Natural killer cell (primary cell): ENCODE data around the gene SDF2L1. TPM values are rescaled to one million over a fixed set of nuclear protein-coding genes. Genes with fewer than 3 reads are reported as not detected.

Experiments used
- ATAC-seq, 3 donors: fragments of 150-1000 bp in 2 of 3; fragments of 200-7000 bp in 1 of 3; cut with Tn5 transposase; 1 replicate in 1 of 3; 2 replicates in 2 of 3; pipeline ENCODE4 v1.10.0; 2021; ENCODE audit warnings: mild to moderate bottlenecking in 2 of 3, moderate library complexity in 2 of 3
- DNase-seq, 2 donors: peaks; one replicate each; pipeline versions ENCODE4 v3.0.0 to v3.0.0-alpha.2; 2013 to 2021; ENCODE audit warnings: mixed read lengths in 1 of 2
- H3K27ac ChIP-seq: one replicate; pipeline ENCODE4 v1.5.1; 2013; ENCODE audit warnings: mild to moderate bottlenecking, low read length
- H3K27me3 ChIP-seq: one replicate; pipeline ENCODE4 v1.6.1; 2013; ENCODE audit warnings: low read length; ENCODE audit not compliant: control insufficient read depth, insufficient read depth
- H3K36me3 ChIP-seq: one replicate; pipeline ENCODE4 v1.6.1; 2013; ENCODE audit warnings: low read length; ENCODE audit not compliant: control insufficient read depth, insufficient read depth
- H3K4me1 ChIP-seq: one replicate; pipeline ENCODE4 v1.6.1; 2013; ENCODE audit warnings: low read length; ENCODE audit not compliant: control insufficient read depth, insufficient read depth
- H3K4me3 ChIP-seq: one replicate; pipeline ENCODE4 v1.5.1; 2013; ENCODE audit warnings: low read length
- H3K9me3 ChIP-seq: one replicate; pipeline ENCODE4 v1.6.1; 2013; ENCODE audit warnings: low read length; ENCODE audit not compliant: control insufficient read depth, insufficient read depth
- H3K27ac Mint-ChIP-seq, 2 donors: one replicate each; pipeline ENCODE4 v1.8.0; 2022; ENCODE audit warnings: mild to moderate bottlenecking in 2 of 2, mixed read lengths in 2 of 2, moderate library complexity in 1 of 2
- H3K27me3 Mint-ChIP-seq, 2 donors: one replicate each; pipeline ENCODE4 v1.8.0; 2022; ENCODE audit warnings: low read depth in 2 of 2, mixed read lengths in 2 of 2
- H3K36me3 Mint-ChIP-seq: one replicate; pipeline ENCODE4 v1.8.0; 2022; ENCODE audit warnings: mixed read lengths
- H3K4me1 Mint-ChIP-seq, 2 donors: one replicate each; pipeline ENCODE4 v1.8.0; 2022; ENCODE audit warnings: mixed read lengths in 2 of 2
- H3K4me3 Mint-ChIP-seq: one replicate; pipeline ENCODE4 v1.8.0; 2022; ENCODE audit warnings: mild to moderate bottlenecking, moderate library complexity, mixed read lengths
- H3K9me3 Mint-ChIP-seq, 2 donors: one replicate each; pipeline ENCODE4 v1.8.0; 2022; ENCODE audit warnings: mixed read lengths in 2 of 2
- WGBS: methylation state at CpG from one replicate; pipeline ENCODE4 v1.1.7; 2013; ENCODE audit warnings: missing lambda C conversion rate; ENCODE audit not compliant: insufficient coverage; 5-methylcytosine and 5-hydroxymethylcytosine counted together
- intact Hi-C: fragments of 100-400 bp; cut with micrococcal nuclease; formaldehyde crosslinking; loops from one replicate; pipeline ENCODE4 v1.14.2; 2022
- total RNA-seq, 4 donors: library from RNA; stranded (reverse); fragments of 120-200 nt in 1 of 4; gene quantifications; one replicate each; pipeline versions ENCODE4 v1.2.3 to v1.2.4, GENCODE V29; 2013 to 2022
- TF ChIP-seq, protein P1 (sequence below): fragments of 200-600 bp; IDR thresholded peaks from one replicate; pipeline ENCODE4 v1.8.0; 2022; ENCODE audit warnings: antibody characterized with exemption

The SDF2L1 gene
- total RNA-seq, 3 donors from 2014 or later (not counting 1 experiment from before 2014, with no cell fraction given), result 38.3 to 55.8 (median 40.3) TPM

DNA sequence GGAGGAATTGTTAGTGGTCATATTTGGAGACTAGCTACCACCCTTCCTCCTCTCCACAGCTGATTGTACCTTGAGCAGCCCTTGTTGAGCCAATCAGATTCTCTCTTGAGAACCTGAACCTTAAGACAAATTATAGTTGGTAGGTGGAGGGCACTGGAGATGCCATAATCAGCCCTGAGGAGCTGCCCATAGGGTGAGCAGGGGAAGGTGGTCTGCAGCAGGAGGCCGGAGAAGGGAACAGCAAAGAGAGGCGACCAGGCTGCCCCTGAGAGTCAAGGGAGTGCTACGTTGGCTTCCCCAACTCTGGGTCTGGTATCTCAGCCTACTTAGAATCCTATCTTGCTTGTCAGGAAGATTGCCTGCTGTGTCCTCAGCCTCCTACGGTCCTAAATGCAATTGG lies 2.7 kb upstream of the SDF2L1 start:
- Histone ChIP-seq H3K27ac (no peak overlapping the region), H3K4me1 (peaks cover 22% of the 10 kb centered on the region), H3K27me3 (no peaks in the 10 kb centered on the region), H3K4me3 (no peak overlapping the region), H3K36me3 (peaks cover 3% of the 10 kb centered on the region), H3K9me3 (no peaks in the 10 kb centered on the region)
- Mint-ChIP-seq H3K4me1 (peaks cover 27 to 34% of the 10 kb centered on the region in 2 donors), H3K27me3 (no peaks in the 10 kb centered on the region), H3K27ac (no peak overlapping the region), H3K4me3 (no peak overlapping the region), H3K9me3 (no peaks in the 10 kb centered on the region), H3K36me3 (no peaks in the 10 kb centered on the region)
- DNase-seq, result no peak
- WGBS, result 88% methylated on average over 4 of the region's 4 CpGs
- no peak for ATAC-seq
- TF ChIP-seq, protein P1, sequence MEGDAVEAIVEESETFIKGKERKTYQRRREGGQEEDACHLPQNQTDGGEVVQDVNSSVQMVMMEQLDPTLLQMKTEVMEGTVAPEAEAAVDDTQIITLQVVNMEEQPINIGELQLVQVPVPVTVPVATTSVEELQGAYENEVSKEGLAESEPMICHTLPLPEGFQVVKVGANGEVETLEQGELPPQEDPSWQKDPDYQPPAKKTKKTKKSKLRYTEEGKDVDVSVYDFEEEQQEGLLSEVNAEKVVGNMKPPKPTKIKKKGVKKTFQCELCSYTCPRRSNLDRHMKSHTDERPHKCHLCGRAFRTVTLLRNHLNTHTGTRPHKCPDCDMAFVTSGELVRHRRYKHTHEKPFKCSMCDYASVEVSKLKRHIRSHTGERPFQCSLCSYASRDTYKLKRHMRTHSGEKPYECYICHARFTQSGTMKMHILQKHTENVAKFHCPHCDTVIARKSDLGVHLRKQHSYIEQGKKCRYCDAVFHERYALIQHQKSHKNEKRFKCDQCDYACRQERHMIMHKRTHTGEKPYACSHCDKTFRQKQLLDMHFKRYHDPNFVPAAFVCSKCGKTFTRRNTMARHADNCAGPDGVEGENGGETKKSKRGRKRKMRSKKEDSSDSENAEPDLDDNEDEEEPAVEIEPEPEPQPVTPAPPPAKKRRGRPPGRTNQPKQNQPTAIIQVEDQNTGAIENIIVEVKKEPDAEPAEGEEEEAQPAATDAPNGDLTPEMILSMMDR, result no peak
- intact Hi-C loops, result no loop called here

DNA sequence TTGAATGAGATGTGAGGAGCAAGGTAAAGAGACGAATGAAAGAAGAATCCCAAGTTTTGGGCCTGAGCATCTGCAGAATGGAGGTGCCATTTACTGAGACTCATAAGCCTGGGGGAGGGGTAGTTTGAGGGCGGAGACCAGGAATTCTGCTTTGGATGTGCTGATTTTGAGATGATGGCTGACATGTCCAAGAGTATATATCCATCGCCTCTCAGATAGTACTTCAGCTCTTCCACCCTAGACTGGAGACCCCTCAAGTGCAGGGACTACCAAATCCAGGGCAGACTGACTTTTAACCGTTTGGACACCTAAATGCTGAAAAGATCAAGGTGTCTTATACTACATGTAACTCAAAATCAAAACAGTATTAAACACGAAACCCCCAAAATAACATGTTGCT lies 1.3 kb upstream of the SDF2L1 start:
- H3K36me3 ChIP-seq, result peaks cover 11% of the 10 kb centered on the region
- no peak for ATAC-seq
- DNase-seq, result no peak
- no peaks in the 10 kb centered on the region for H3K27me3 ChIP-seq
- no peaks in the 10 kb centered on the region for H3K36me3 Mint-ChIP-seq
- no peaks in the 10 kb centered on the region for H3K9me3 Mint-ChIP-seq
- no peak overlapping the region for H3K27ac ChIP-seq
- WGBS, result 90% methylated on average over 4 of the region's 5 CpGs
- H3K27me3 Mint-ChIP-seq, result no peaks in the 10 kb centered on the region
- peaks cover 22% of the 10 kb centered on the region for H3K4me1 ChIP-seq
- no peak overlapping the region for H3K4me3 ChIP-seq
- TF ChIP-seq, protein P1, result no peak
- H3K27ac Mint-ChIP-seq, result peak overlapping the region; percentile 86 to 90
- H3K9me3 ChIP-seq, result no peaks in the 10 kb centered on the region
- peaks cover 27 to 34% of the 10 kb centered on the region in 2 donors for H3K4me1 Mint-ChIP-seq
- intact Hi-C loops, result no loop called here
- H3K4me3 Mint-ChIP-seq, result peak overlapping the region; percentile 93

DNA sequence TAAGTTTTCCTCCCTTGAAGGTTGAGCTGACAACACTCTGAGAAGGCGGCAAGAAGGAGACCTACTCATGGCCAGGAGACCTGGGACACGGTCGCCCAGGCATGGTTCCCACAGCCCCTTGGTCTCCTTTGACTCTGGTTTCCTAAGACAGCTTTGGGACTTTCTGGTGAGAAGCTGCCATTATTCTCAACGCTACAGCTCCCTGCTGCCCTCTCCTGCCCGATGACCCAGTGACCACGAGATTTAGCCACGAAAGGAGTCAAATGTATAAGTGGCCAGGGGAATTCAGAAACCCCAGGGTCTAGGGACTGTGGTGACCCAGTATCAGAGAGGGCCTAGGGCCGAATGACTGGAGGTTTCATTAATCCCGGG lies 699 bp upstream of the SDF2L1 start:
- WGBS, result 12% methylated on average over 9 of the region's 9 CpGs

More for the DNA sequence above, 699 bp upstream of the SDF2L1 start:
- Mint-ChIP-seq H3K4me3 (peak overlapping the region; percentile 93), H3K4me1 (peaks cover 30 to 36% of the 10 kb centered on the region in 2 donors), H3K9me3 (no peaks in the 10 kb centered on the region), H3K27me3 (no peaks in the 10 kb centered on the region), H3K27ac (peak overlapping the region; percentile 86 to 90), H3K36me3 (no peaks in the 10 kb centered on the region)
- ATAC-seq (no peak), DNase-seq (peak in 1 of 2 donors; percentile 38)
- TF ChIP-seq, protein P1, result no peak
- H3K4me1 ChIP-seq, result peaks cover 25% of the 10 kb centered on the region
- peaks cover 11% of the 10 kb centered on the region for H3K36me3 ChIP-seq
- intact Hi-C loops, result no loop called here
- peak overlapping the region; percentile 78 for H3K27ac ChIP-seq
- peak overlapping the region; percentile 60 for H3K4me3 ChIP-seq
- no peaks in the 10 kb centered on the region for H3K27me3 ChIP-seq
- H3K9me3 ChIP-seq, result no peaks in the 10 kb centered on the region
